ENCODE results near the gene CCND2. TPM values are rescaled to one million over a fixed set of nuclear protein-coding genes. Genes with fewer than 3 reads are reported as not detected.

CCND2 gene
- total and polyA plus RNA-seq, 9 of the 15 experiments (the other 6 are each of a cell fraction or from before 2014, with no cell fraction given) = 13.6 to 99.3 (median 39.6) TPM

GRCh38 chr12:4245446-4245845 is 28.1 kb upstream of the CCND2 start (continued):
- TF ChIP-seq ZNF551 (CRISPR knock-in tag; IDR thresholded peaks at IDR 0.05) = no peak
- TF ChIP-seq YBX1 (IDR thresholded peaks at IDR 0.05) = no peak
- TF ChIP-seq CREB3 (tag; conservative IDR thresholded peaks at IDR 0.05; ENCODE audit: low read depth) = no peak
- TF ChIP-seq TRIM25 (IDR thresholded peaks at IDR 0.05; ENCODE audit: borderline replicate concordance) = no peak

- no peak overlapping the region for H2AFZ ChIP-seq (ENCODE audit: low read depth, low read length)
- intact Hi-C loops (cut with micrococcal nuclease) = no loop called here
- TF ChIP-seq HMGN3 (IDR thresholded peaks at IDR 0.05; ENCODE audit: borderline replicate concordance, extremely low read depth, insufficient read length, low read depth, low read length) = no peak
- no peak for TF ChIP-seq SMAD1 (IDR thresholded peaks at IDR 0.05; ENCODE audit: low read depth, low read length, partially characterized antibody)
- TF ChIP-seq ZNF174 (CRISPR knock-in tag; IDR thresholded peaks at IDR 0.05) = no peak
- no peak for TF ChIP-seq PHTF2 (CRISPR knock-in tag; IDR thresholded peaks at IDR 0.05)
- no peak for TF ChIP-seq ZKSCAN1 (IDR thresholded peaks at IDR 0.05; ENCODE audit: low read depth, low read length)
- TF ChIP-seq IRF2 (CRISPR knock-in tag; IDR thresholded peaks at IDR 0.05) = no peak
- no peak for TF ChIP-seq KLF6 (CRISPR knock-in tag; IDR thresholded peaks at IDR 0.05; ENCODE audit: borderline replicate concordance)
- TF ChIP-seq RCOR1 (IDR thresholded peaks at IDR 0.05; ENCODE audit: borderline replicate concordance in 1 of 2, low read depth in 2 of 2, low read length in 2 of 2) = no peak
Observed at GRCh38 chr12:4246116-4246515, 27.4 kb upstream of the CCND2 start.

More at GRCh38 chr12:4246116-4246515, 27.4 kb upstream of the CCND2 start:
- Histone ChIP-seq H3K9me1 (ENCODE audit: control insufficient read depth, insufficient read depth, low read length) (no peaks in the 10 kb centered on the region), H3K27me3 (ENCODE audit: control insufficient read depth in 2 of 2, insufficient read depth in 2 of 2, low read length in 2 of 2) (peaks cover 17 to 49% of the 10 kb centered on the region in 2 experiments; a peak in 4 of 5 replicates), H3K36me3 (ENCODE audit: control insufficient read depth, insufficient read depth, low read length) (no peaks in the 10 kb centered on the region), H3K4me3 (no peak overlapping the region), H3K79me2 (ENCODE audit: control insufficient read depth, insufficient read depth, low read length) (no peaks in the 10 kb centered on the region), H3K27ac (ENCODE audit: extremely low read depth, low read depth, low read length) (no peak overlapping the region), H3K9ac (ENCODE audit: insufficient read depth in 1 of 2, low read depth in 2 of 2, low read length in 2 of 2) (no peak overlapping the region), H3K4me1 (replicated peaks in 1 of 2; ENCODE audit: control insufficient read depth in 2 of 2, insufficient read depth in 2 of 2, low read length in 2 of 2) (peaks cover 0 to 4% of the 10 kb centered on the region in 2 experiments; a peak in 1 of 5 replicates), H4K20me1 (replicated peaks; ENCODE audit: control insufficient read depth, insufficient read depth, low read length) (no peaks in the 10 kb centered on the region), H3K9me3 (replicated peaks; ENCODE audit: control insufficient read depth, insufficient read depth, low read depth, low read length) (no peaks in the 10 kb centered on the region), H3K4me2 (ENCODE audit: insufficient read depth, low read length) (no peak overlapping the region)
- no peak for DNase-seq (ENCODE audit: extremely low read depth in 1 of 4, low spot score in 3 of 4)
- POLR2A ChIA-PET = interaction anchor here (1.2 kb wide), 1 partner anchor 13 kb away, joined by 3 read pairs; no protein-coding TSS in a partner anchor
- in situ Hi-C loops (cut with MboI) = no loop called here
- BruUV-seq (replicated peaks) = no TSS peak
- no peak for ATAC-seq
- no peak for FAIRE-seq
- CTCF ChIA-PET (ENCODE audit: low intra/inter-chr PET ratio) = no interaction called here
- WGBS (ENCODE audit: insufficient coverage, low coverage, missing lambda C conversion rate) = 0% methylated on average over 5 of the region's 5 CpGs

All from K562 (cell line).